22Rv1 (cell line): Measurements from ENCODE around the gene COMMD2.

Experiments used
- CTCF ChIP-seq: fragments of 450-650 bp; IDR thresholded peaks from 2 replicates; pipeline ENCODE4 v1.5.1; 2017; ENCODE audit warnings: mild to moderate bottlenecking
- ZFX ChIP-seq: fragments of 450-650 bp; IDR thresholded peaks from 2 replicates; pipeline ENCODE4 v1.6.1; 2017; ENCODE audit warnings: antibody characterized with exemption, borderline replicate concordance

GRCh38 chr3:149781741-149782140 lies 29.5 kb upstream of the COMMD2 start:
- TF ChIP-seq CTCF (no peak), ZFX (no peak)
